ENCODE measurements around the gene ZNF326.

DNA sequence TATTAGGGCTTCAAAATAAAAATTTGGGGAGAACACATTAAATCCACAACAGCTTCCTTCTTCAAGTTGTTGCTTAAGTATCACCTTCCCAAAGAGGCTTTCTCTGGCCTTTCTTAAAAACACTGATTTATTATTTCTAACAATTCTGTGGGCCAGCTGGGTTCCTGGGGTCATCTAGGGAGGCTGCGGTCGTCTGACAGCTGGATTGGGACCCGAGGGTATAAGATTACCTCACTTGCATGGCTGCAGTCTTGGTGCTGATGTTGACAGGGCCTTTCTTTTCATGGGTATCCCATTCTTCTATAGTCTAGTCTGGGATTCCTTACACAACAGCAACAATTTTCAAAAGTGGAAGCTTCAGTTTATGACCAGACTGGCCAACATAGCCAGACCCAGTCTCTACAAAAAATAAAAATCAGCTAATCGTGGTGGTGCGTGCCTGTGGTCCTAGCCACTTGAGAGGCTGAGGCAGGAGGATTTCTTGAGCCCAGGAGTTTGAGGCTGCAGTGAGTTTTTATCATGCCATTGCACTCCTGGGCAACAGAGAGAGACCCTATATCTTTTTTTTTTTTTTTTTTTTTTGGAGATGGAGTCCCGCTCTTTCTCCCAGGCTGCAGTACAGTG lies 46.1 kb upstream of the ZNF326 start:
- TF ChIP-seq POLR2AphosphoS5 (IDR thresholded peaks at IDR 0.05; ENCODE audit: low read depth, low read length) (no peak), NFIC (IDR thresholded peaks at IDR 0.05; ENCODE audit: borderline replicate concordance) (no peak), YY1 (IDR thresholded peaks at IDR 0.05; ENCODE audit: low read depth) (no peak), FOXJ3 (CRISPR knock-in tag; IDR thresholded peaks at IDR 0.05) (no peak)
- TF ChIP-seq, protein P1, sequence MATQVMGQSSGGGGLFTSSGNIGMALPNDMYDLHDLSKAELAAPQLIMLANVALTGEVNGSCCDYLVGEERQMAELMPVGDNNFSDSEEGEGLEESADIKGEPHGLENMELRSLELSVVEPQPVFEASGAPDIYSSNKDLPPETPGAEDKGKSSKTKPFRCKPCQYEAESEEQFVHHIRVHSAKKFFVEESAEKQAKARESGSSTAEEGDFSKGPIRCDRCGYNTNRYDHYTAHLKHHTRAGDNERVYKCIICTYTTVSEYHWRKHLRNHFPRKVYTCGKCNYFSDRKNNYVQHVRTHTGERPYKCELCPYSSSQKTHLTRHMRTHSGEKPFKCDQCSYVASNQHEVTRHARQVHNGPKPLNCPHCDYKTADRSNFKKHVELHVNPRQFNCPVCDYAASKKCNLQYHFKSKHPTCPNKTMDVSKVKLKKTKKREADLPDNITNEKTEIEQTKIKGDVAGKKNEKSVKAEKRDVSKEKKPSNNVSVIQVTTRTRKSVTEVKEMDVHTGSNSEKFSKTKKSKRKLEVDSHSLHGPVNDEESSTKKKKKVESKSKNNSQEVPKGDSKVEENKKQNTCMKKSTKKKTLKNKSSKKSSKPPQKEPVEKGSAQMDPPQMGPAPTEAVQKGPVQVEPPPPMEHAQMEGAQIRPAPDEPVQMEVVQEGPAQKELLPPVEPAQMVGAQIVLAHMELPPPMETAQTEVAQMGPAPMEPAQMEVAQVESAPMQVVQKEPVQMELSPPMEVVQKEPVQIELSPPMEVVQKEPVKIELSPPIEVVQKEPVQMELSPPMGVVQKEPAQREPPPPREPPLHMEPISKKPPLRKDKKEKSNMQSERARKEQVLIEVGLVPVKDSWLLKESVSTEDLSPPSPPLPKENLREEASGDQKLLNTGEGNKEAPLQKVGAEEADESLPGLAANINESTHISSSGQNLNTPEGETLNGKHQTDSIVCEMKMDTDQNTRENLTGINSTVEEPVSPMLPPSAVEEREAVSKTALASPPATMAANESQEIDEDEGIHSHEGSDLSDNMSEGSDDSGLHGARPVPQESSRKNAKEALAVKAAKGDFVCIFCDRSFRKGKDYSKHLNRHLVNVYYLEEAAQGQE (IDR thresholded peaks at IDR 0.05; ENCODE audit: low read depth, low read length): no peak
- TF ChIP-seq, protein P2, sequence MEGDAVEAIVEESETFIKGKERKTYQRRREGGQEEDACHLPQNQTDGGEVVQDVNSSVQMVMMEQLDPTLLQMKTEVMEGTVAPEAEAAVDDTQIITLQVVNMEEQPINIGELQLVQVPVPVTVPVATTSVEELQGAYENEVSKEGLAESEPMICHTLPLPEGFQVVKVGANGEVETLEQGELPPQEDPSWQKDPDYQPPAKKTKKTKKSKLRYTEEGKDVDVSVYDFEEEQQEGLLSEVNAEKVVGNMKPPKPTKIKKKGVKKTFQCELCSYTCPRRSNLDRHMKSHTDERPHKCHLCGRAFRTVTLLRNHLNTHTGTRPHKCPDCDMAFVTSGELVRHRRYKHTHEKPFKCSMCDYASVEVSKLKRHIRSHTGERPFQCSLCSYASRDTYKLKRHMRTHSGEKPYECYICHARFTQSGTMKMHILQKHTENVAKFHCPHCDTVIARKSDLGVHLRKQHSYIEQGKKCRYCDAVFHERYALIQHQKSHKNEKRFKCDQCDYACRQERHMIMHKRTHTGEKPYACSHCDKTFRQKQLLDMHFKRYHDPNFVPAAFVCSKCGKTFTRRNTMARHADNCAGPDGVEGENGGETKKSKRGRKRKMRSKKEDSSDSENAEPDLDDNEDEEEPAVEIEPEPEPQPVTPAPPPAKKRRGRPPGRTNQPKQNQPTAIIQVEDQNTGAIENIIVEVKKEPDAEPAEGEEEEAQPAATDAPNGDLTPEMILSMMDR (IDR thresholded peaks at IDR 0.05): no peak
- TF ChIP-seq, protein P3, sequence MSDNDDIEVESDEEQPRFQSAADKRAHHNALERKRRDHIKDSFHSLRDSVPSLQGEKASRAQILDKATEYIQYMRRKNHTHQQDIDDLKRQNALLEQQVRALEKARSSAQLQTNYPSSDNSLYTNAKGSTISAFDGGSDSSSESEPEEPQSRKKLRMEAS (IDR thresholded peaks at IDR 0.05; ENCODE audit: low read depth): no peak
